Testis (tissue), 2 donors: ENCODE data around the gene TMEM135.

Source experiments
- POLR2A ChIP-seq: fragments of 450-650 bp; IDR thresholded peaks from one replicate; pipeline ENCODE4 v1.6.1; 2017; ENCODE audit warnings: antibody characterized with exemption, mild to moderate bottlenecking, moderate library complexity
- TF ChIP-seq, protein P1 (sequence below), 3 experiments: fragments of 450-650 bp in 2 of 3; fragments of 200-600 bp in 1 of 3; sonication (generic) in 1 of 3; IDR thresholded peaks; one replicate each; pipeline ENCODE4 v1.5.1; 2016 to 2019; ENCODE audit warnings: antibody characterized with exemption in 3 of 3, mild to moderate bottlenecking in 2 of 3, moderate library complexity in 1 of 3

DNA sequence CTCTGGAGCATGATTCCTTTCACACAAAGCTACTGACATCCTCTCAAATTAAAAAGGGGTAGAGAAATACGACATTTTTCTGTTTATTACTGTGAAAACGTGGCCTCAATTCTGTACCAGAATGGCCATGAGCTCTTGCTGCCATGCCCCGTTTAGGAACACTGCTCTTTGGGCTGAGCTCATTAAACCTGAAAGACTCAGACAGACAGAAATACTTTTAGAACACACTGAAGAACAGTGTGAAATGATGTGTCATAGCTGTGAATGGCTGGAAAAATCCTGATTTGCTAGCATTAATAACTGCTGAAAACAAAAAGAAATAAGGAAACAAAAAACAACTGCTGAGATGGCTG, 32.2 kb upstream of the TMEM135 start:
- TF ChIP-seq, protein P1, sequence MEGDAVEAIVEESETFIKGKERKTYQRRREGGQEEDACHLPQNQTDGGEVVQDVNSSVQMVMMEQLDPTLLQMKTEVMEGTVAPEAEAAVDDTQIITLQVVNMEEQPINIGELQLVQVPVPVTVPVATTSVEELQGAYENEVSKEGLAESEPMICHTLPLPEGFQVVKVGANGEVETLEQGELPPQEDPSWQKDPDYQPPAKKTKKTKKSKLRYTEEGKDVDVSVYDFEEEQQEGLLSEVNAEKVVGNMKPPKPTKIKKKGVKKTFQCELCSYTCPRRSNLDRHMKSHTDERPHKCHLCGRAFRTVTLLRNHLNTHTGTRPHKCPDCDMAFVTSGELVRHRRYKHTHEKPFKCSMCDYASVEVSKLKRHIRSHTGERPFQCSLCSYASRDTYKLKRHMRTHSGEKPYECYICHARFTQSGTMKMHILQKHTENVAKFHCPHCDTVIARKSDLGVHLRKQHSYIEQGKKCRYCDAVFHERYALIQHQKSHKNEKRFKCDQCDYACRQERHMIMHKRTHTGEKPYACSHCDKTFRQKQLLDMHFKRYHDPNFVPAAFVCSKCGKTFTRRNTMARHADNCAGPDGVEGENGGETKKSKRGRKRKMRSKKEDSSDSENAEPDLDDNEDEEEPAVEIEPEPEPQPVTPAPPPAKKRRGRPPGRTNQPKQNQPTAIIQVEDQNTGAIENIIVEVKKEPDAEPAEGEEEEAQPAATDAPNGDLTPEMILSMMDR (IDR thresholded peaks at IDR 0.05), result no peak
- no peak for TF ChIP-seq POLR2A
